ENCODE measurements around the gene PLEKHG2. TPM values are rescaled to one million over a fixed set of nuclear protein-coding genes. Genes with fewer than 3 reads are reported as not detected.

Gene PLEKHG2
- total and polyA plus RNA-seq, 9 of the 15 experiments (the other 6 are each of a cell fraction or from before 2014, with no cell fraction given) = 0.98 to 45.7 (median 9.8) TPM

DNA sequence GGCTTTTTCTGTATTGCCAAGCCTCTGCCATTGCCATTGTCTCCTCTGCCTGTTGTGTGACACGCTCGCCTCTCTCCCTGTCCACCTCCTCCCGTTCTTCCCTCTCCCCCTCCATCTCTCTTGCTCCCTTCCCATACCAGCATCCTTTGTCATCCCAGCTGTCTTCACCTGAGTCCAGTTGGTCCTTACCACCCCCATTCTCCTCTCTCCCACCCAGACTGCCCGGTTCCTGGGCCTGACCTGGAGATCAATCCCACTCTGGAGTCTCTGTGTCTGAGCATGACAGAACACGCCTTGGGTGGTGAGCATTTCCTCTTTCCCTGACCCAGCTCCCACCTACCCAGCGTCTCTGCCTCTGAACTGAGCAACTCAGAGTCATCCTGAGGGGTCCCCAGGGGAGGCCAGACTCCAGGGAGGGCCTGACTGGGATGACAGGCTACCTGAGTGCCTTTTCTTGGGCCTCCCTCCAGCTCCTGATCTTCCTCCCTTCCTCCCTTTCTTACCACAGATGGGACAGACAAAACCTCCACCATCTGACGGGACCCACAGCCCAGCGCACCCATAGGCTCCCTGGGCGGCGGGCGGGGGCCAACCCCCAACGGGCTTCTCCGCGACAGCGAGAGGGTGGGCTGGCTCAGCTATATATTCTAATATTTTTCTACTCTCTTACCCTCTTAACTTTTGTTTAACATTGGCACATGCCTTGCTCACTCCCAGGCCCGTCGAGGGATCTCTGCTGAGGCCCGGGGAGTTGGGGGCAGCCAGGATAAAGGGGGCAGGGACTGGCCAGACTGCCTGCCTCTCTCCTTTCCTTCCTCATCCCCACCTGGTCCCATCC is 29.3 kb upstream of the PLEKHG2 start:
- TF ChIP-seq, protein P1, sequence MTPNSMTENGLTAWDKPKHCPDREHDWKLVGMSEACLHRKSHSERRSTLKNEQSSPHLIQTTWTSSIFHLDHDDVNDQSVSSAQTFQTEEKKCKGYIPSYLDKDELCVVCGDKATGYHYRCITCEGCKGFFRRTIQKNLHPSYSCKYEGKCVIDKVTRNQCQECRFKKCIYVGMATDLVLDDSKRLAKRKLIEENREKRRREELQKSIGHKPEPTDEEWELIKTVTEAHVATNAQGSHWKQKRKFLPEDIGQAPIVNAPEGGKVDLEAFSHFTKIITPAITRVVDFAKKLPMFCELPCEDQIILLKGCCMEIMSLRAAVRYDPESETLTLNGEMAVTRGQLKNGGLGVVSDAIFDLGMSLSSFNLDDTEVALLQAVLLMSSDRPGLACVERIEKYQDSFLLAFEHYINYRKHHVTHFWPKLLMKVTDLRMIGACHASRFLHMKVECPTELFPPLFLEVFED (CRISPR knock-in tag; conservative IDR thresholded peaks at IDR 0.05) = 0 out of 2 replicates have a peak, but pooled peaks have one; percentile 8
- TF ChIP-seq POLR2G (IDR thresholded peaks at IDR 0.05; ENCODE audit: low read depth, low read length) = 0 out of 2 replicates have a peak, but pooled peaks have one; percentile 38
- TF ChIP-seq, protein P2, sequence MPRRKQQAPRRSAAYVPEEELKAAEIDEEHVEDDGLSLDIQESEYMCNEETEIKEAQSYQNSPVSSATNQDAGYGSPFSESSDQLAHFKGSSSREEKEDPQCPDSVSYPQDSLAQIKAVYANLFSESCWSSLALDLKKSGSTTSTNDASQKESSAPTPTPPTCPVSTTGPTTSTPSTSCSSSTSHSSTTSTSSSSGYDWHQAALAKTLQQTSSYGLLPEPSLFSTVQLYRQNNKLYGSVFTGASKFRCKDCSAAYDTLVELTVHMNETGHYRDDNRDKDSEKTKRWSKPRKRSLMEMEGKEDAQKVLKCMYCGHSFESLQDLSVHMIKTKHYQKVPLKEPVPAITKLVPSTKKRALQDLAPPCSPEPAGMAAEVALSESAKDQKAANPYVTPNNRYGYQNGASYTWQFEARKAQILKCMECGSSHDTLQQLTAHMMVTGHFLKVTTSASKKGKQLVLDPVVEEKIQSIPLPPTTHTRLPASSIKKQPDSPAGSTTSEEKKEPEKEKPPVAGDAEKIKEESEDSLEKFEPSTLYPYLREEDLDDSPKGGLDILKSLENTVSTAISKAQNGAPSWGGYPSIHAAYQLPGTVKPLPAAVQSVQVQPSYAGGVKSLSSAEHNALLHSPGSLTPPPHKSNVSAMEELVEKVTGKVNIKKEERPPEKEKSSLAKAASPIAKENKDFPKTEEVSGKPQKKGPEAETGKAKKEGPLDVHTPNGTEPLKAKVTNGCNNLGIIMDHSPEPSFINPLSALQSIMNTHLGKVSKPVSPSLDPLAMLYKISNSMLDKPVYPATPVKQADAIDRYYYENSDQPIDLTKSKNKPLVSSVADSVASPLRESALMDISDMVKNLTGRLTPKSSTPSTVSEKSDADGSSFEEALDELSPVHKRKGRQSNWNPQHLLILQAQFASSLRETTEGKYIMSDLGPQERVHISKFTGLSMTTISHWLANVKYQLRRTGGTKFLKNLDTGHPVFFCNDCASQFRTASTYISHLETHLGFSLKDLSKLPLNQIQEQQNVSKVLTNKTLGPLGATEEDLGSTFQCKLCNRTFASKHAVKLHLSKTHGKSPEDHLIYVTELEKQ (CRISPR knock-in tag; IDR thresholded peaks at IDR 0.05) = no peak
- TF ChIP-seq, protein P3, sequence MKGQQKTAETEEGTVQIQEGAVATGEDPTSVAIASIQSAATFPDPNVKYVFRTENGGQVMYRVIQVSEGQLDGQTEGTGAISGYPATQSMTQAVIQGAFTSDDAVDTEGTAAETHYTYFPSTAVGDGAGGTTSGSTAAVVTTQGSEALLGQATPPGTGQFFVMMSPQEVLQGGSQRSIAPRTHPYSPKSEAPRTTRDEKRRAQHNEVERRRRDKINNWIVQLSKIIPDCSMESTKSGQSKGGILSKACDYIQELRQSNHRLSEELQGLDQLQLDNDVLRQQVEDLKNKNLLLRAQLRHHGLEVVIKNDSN (CRISPR knock-in tag; IDR thresholded peaks at IDR 0.05) = peak; percentile 19; the same call in 1 of the 2 replicates
- ChIA-PET CTCF (ENCODE audit: low intra/inter-chr PET ratio) (no interaction called here), POLR2A (interaction anchor here (1.3 to 1.4 kb wide), 2 partner anchors 8 to 221 kb away, joined by 3 to 9 read pairs; partner anchors contain the start of genes MED29 and PAF1)
- Histone ChIP-seq H3K4me1 (replicated peaks in 1 of 2; ENCODE audit: control insufficient read depth in 2 of 2, insufficient read depth in 2 of 2, low read length in 2 of 2) (peaks cover 17 to 28% of the 10 kb centered on the region in 2 experiments), H3K4me3 (no peak overlapping the region), H3K27me3 (ENCODE audit: control insufficient read depth in 2 of 2, insufficient read depth in 2 of 2, low read length in 2 of 2) (no peaks in the 10 kb centered on the region), H3K9me1 (ENCODE audit: control insufficient read depth, insufficient read depth, low read length) (peaks cover 13% of the 10 kb centered on the region), H4K20me1 (replicated peaks; ENCODE audit: control insufficient read depth, insufficient read depth, low read length) (peaks cover 30% of the 10 kb centered on the region), H3K9me3 (replicated peaks; ENCODE audit: control insufficient read depth, insufficient read depth, low read depth, low read length) (no peaks in the 10 kb centered on the region), H3K27ac (ENCODE audit: extremely low read depth, low read depth, low read length) (no peak overlapping the region), H2AFZ (ENCODE audit: low read depth, low read length) (no peak overlapping the region), H3K79me2 (ENCODE audit: control insufficient read depth, insufficient read depth, low read length) (0 out of 3 replicates have a peak, but pooled peaks cover 3% of the 10 kb centered on the region), H3K4me2 (ENCODE audit: insufficient read depth, low read length) (no peak overlapping the region), H3K36me3 (ENCODE audit: control insufficient read depth, insufficient read depth, low read length) (peaks cover 98% of the 10 kb centered on the region), H3K9ac (ENCODE audit: insufficient read depth in 1 of 2, low read depth in 2 of 2, low read length in 2 of 2) (no peak overlapping the region)
- no TSS peak for BruUV-seq (replicated peaks)
- WGBS (ENCODE audit: insufficient coverage, low coverage, missing lambda C conversion rate) = 91% methylated on average over 16 of the region's 18 CpGs
- FAIRE-seq = no peak
- intact Hi-C loops (cut with micrococcal nuclease) = no loop called here
- no peak for ATAC-seq
- no peak for DNase-seq (ENCODE audit: extremely low read depth in 1 of 4, low spot score in 3 of 4)
- in situ Hi-C loops (cut with MboI) = no loop called here
